Upper lobe of right lung (tissue), 1 donor: Measurements from ENCODE around the gene TMEM169. TPM values are rescaled to one million over a fixed set of nuclear protein-coding genes. Genes with fewer than 3 reads are reported as not detected.

Source experiments
- ATAC-seq: fragments of 200-7000 bp; cut with Tn5 transposase; one replicate; pipeline ENCODE4 v1.9.1; 2020; ENCODE audit warnings: mild to moderate bottlenecking, moderate library complexity
- DNase-seq: peaks from one replicate; pipeline ENCODE4 v3.0.0-alpha.2; 2020
- H3K27ac ChIP-seq: fragments of 200-600 bp; one replicate; pipeline ENCODE4 v1.8.0; 2022
- H3K27me3 ChIP-seq: fragments of 200-600 bp; one replicate; pipeline ENCODE4 v1.8.0; 2022; ENCODE audit warnings: mild to moderate bottlenecking
- H3K36me3 ChIP-seq: fragments of 200-600 bp; one replicate; pipeline ENCODE4 v1.8.0; 2022
- H3K4me1 ChIP-seq: fragments of 200-600 bp; one replicate; pipeline ENCODE4 v1.8.0; 2022
- H3K4me3 ChIP-seq: fragments of 200-600 bp; one replicate; pipeline ENCODE4 v1.8.0; 2022; ENCODE audit warnings: mild to moderate bottlenecking
- H3K9me3 ChIP-seq: fragments of 200-600 bp; one replicate; pipeline ENCODE4 v1.8.0; 2022
- CTCF ChIP-seq: fragments of 200-600 bp; IDR thresholded peaks from one replicate; pipeline ENCODE4 v1.8.0; 2022; ENCODE audit warnings: antibody characterized with exemption
- intact Hi-C: fragments of 100-400 bp; cut with DNase I; formaldehyde crosslinking; loops from one replicate; pipeline ENCODE4 v1.11.0; 2022
- total RNA-seq: library from RNA; stranded (reverse); fragmentation: NEBNext Ultra II Directional; extraction: Animal tissue kit (Norgen Biotek cat#: 25700); gene quantifications from one replicate; pipeline ENCODE4 v1.2.1, GENCODE V29; 2021
- donor health status: DM: no; HTN: yes; CAD: no; lungs with severe emphysema.

The TMEM169 gene
- total RNA-seq, 1 donor from 2014 or later: 1.4 TPM

- no peak for ATAC-seq
- no peak overlapping the region for H3K4me3 ChIP-seq
- DNase-seq: no peak
- peaks cover 22% of the 10 kb centered on the region for H3K4me1 ChIP-seq
- H3K36me3 ChIP-seq: peaks cover 15% of the 10 kb centered on the region
- TF ChIP-seq CTCF: no peak
- intact Hi-C loops: no loop called here
- H3K27me3 ChIP-seq: no peaks in the 10 kb centered on the region
- no peak overlapping the region for H3K27ac ChIP-seq
- H3K9me3 ChIP-seq: no peaks in the 10 kb centered on the region
These were observed 25.6 kb downstream of the TMEM169 start for GRCh38 chr2:216107320-216107719.

DNA sequence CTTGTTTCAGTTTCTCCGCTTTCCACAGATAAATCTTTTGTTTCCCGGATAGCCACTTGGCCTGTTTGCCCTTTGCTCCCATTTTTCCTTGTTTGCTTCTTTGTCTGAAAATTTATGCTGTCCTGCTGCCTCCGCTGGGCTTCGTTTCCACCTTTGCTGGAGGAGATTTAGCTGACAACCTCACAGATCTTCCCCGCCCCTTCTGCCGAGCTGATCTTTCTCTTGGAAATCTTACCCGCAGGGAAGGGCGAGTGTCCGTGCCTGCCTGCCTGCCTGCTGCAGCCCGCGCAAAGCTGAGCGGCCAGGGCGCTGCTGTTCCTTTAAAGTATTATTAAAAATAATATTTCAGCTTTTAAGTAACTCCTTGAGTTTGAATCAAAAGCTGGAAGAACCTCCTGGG is 26.0 kb downstream of the TMEM169 start:
- no peak for DNase-seq
- intact Hi-C loops: no loop called here
- ATAC-seq: no peak
- no peaks in the 10 kb centered on the region for H3K9me3 ChIP-seq
- no peak overlapping the region for H3K4me3 ChIP-seq
- peaks cover 23% of the 10 kb centered on the region for H3K4me1 ChIP-seq
- H3K36me3 ChIP-seq: peaks cover 20% of the 10 kb centered on the region
- no peak overlapping the region for H3K27ac ChIP-seq
- no peak for TF ChIP-seq CTCF
- no peaks in the 10 kb centered on the region for H3K27me3 ChIP-seq

- Histone ChIP-seq H3K27ac (peak overlapping the region; percentile 63), H3K4me3 (peak overlapping the region; percentile 97), H3K36me3 (peaks cover 27% of the 10 kb centered on the region), H3K9me3 (no peaks in the 10 kb centered on the region), H3K27me3 (no peaks in the 10 kb centered on the region), H3K4me1 (peaks cover 23% of the 10 kb centered on the region)
- ATAC-seq (no peak), DNase-seq (no peak)
- intact Hi-C loops: no loop called here
- no peak for TF ChIP-seq CTCF
These were observed 26.7 kb downstream of the TMEM169 start for GRCh38 chr2:216108310-216108966.

DNA sequence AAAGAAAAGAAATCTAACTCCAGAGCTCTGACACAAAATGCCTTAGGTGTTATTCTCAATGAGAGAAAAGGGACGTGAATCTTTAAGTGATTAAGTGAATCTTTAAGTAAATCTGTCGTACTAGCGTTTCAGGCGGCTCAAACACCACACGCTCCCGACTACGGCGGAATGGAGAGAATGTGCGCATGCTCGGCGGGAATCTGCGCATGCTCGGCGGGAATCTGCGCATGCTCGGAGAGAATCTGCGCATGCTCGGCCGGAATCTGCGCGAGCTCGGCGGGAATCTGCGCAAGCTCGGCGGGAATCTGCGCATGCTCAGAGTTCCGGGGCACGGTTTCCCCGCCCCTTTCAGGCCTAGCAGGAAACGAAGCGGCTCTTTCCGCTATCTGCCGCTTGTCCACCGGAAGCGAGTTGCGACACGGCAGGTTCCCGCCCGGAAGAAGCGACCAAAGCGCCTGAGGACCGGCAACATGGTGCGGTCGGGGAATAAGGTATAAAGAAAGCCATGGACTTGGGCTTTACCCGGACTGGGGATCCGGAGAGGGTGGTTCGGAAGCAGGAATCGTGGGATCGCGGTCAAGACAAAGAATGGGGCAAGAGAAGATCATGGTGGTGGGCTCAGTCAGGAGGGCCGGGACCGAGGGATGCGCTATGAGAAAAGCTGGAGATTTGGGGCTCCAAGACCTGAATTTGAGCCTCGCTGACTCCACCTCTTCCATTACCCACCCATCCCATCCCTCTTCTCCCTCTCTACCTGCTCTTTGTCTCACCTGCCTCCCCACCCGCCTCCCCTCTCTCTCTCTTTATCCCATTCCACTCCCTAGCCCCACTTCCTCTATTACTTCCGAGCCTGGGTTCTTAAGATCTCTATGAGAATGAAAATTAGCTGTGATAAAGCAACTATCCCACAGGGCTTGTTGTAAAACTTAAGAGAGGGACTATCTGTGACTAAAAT is 27.5 kb downstream of the TMEM169 start, which contains the start of gene XRCC5:
XRCC5 (plus strand) TSS at position 382 of the 955 bp plus-strand sequence; CDS start at position 471, 89 bp downstream.
- no peaks in the 10 kb centered on the region for H3K27me3 ChIP-seq
- peaks cover 26% of the 10 kb centered on the region for H3K4me1 ChIP-seq
- peak within 1 kb of the TSS; percentile 97 for H3K27ac ChIP-seq
- intact Hi-C loops: no loop called here
- DNase-seq: peak; percentile 98
- H3K36me3 ChIP-seq: peaks cover 35% of the 10 kb centered on the region
- TF ChIP-seq CTCF: no peak
- no peaks in the 10 kb centered on the region for H3K9me3 ChIP-seq
- peak; percentile 96 for ATAC-seq
- H3K4me3 ChIP-seq: peak within 1 kb of the TSS; percentile 97

DNA sequence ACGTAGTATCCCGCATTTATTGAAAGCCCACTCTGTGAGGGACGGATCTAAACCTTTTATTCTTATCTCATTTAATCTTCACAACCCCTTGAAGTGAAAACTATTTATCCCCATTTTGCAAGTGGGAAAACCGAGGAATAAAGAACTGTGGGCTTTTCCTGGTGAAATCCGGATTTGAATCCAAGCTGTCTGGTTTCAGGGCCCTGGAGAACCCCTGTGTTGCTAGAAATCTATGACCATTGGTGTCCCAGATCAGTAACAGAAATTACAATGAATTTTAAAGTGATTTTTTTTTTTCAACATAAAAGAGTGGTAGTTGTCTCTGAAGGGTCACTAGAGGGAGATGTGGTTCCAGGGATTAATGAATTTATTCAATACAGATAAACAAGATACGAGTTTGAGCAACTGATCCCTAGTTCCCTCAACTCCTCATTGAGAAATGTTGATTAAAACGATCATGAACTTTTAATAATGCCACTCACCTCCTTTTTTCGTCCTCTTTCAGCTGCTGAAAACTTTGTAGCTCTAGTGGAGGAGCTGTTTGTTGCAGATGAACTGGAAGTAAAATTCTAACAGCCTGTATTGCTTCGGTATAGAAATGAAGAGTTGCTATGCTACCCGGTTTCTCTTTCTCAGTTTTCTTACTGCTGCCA is 28.4 kb downstream of the TMEM169 start:
- TF ChIP-seq CTCF: peak; percentile 50
- Histone ChIP-seq H3K27ac (peak overlapping the region; percentile 97), H3K4me1 (peaks cover 29% of the 10 kb centered on the region), H3K9me3 (no peaks in the 10 kb centered on the region), H3K36me3 (peaks cover 36% of the 10 kb centered on the region), H3K4me3 (peak overlapping the region; percentile 97), H3K27me3 (no peaks in the 10 kb centered on the region)
- ATAC-seq (no peak), DNase-seq (no peak)
- intact Hi-C loops: no loop called here
